HepG2 (cell line): ENCODE measurements around the gene PHTF2. TPM values are rescaled to one million over a fixed set of nuclear protein-coding genes. Genes with fewer than 3 reads are reported as not detected.

ENCODE experiments used
- ATAC-seq: fragments of 200-7000 bp; cut with Tn5 transposase; 3 replicates; pipeline ENCODE4 v1.9.1; 2020; ENCODE audit warnings: mild to moderate bottlenecking, moderate library complexity
- BruUV-seq: library from RNA; stranded (reverse); fragments of 400-500 nt; replicated peaks from 2 replicates; lab custom pipeline; 2021; lab: Mats Ljungman, UMichigan
- CTCF ChIA-PET: fragments of 300-600 bp; formaldehyde crosslinking; extraction: SDS; loops from one replicate; lab custom pipeline; 2021; ENCODE audit warnings: low total read pairs, inconsistent platforms, low intra/inter-chr PET ratio; lab: Yijun Ruan, JAX
- POLR2A ChIA-PET: fragments of 350-600 bp; sonication (Branson Sonifier 250); formaldehyde crosslinking; loops from one replicate; lab custom pipeline; 2020; ENCODE audit warnings: antibody characterized with exemption, inconsistent platforms; lab: Yijun Ruan, JAX
- DNase-seq: peaks from one replicate; pipeline ENCODE4 v3.0.0-alpha.2; 2015; ENCODE audit warnings: low spot score
- FAIRE-seq: peaks from 3 replicates; lab custom pipeline; 2011; peaks lifted over from hg19 to GRCh38; lab: Jason Lieb, UNC
- H2AFZ ChIP-seq: one replicate; pipeline ENCODE4 v1.6.1; 2011; ENCODE audit warnings: low read length, inconsistent platforms
- H3K27ac ChIP-seq: fragments of 300-600 bp; 3 replicates; pipeline ENCODE4 v1.8.0; 2011; ENCODE audit warnings: mixed run types, mild to moderate bottlenecking, mixed read lengths, low read length, inconsistent platforms; ENCODE audit not compliant: insufficient read depth; ENCODE audit errors: extremely low read length
- H3K27me3 ChIP-seq, 2 experiments: fragments of 200-600 bp in 1 of 2; 2 replicates in 1 of 2; 3 replicates in 1 of 2; pipeline versions ENCODE4 v1.6.0 to v1.8.0; 2011; ENCODE audit warnings: low read length in 2 of 2, mild to moderate bottlenecking in 2 of 2, moderate library complexity in 2 of 2, inconsistent platforms in 1 of 2; ENCODE audit not compliant: insufficient read depth in 2 of 2, control insufficient read depth in 1 of 2
- H3K36me3 ChIP-seq, 2 experiments: fragments of 200-600 bp in 1 of 2; replicated peaks in 1 of 2; 2 replicates in 1 of 2; 3 replicates in 1 of 2; pipeline versions ENCODE4 v1.5.1 to v1.8.0; 2011; ENCODE audit warnings: low read length in 2 of 2, inconsistent platforms in 1 of 2; ENCODE audit not compliant: insufficient read depth in 2 of 2, control insufficient read depth in 1 of 2
- H3K4me1 ChIP-seq: 2 replicates; pipeline ENCODE4 v1.5.1; 2012; ENCODE audit warnings: low read length, inconsistent platforms; ENCODE audit not compliant: insufficient read depth
- H3K4me2 ChIP-seq: 2 replicates; pipeline ENCODE4 v1.6.0; 2011; ENCODE audit warnings: low read depth, low read length, inconsistent platforms
- H3K4me3 ChIP-seq, 3 experiments: fragments of 200-600 bp in 1 of 3; sonication (generic), shearing (Covaris generic) in 1 of 3; replicated peaks in 1 of 3; 2 replicates each; pipeline ENCODE4 v1.5.1; 2011 to 2016; ENCODE audit warnings: low read length in 3 of 3, inconsistent platforms in 2 of 3, low read depth in 2 of 3, mild to moderate bottlenecking in 2 of 3, control low read depth in 1 of 3, mixed read lengths in 1 of 3; ENCODE audit not compliant: insufficient read depth in 1 of 3
- H3K79me2 ChIP-seq: one replicate; pipeline ENCODE4 v1.6.1; 2011; ENCODE audit warnings: low read length, inconsistent platforms; ENCODE audit not compliant: insufficient read depth
- H3K9ac ChIP-seq: 2 replicates; pipeline ENCODE4 v1.6.0; 2011; ENCODE audit warnings: mild to moderate bottlenecking, low read depth, low read length, inconsistent platforms; ENCODE audit not compliant: insufficient read depth
- H3K9me3 ChIP-seq: 2 replicates; pipeline ENCODE4 v1.5.1; 2012; ENCODE audit warnings: mild to moderate bottlenecking, low read length
- H4K20me1 ChIP-seq: 2 replicates; pipeline ENCODE4 v1.6.0; 2011; ENCODE audit warnings: inconsistent platforms, mild to moderate bottlenecking, low read length, moderate library complexity; ENCODE audit not compliant: insufficient read depth
- HNRNPK ChIP-seq: fragments of 200-400 bp; formaldehyde crosslinking; IDR thresholded peaks from 2 replicates; pipeline ENCODE4 v1.6.1; 2018; ENCODE audit warnings: low read length, low read depth, moderate library complexity, mild to moderate bottlenecking; ENCODE audit not compliant: poor library complexity, severe bottlenecking
- JARID2 ChIP-seq: sonication (generic); formaldehyde crosslinking; IDR thresholded peaks from 2 replicates; pipeline ENCODE4 v1.8.1; 2023; ENCODE audit warnings: missing genetic modification reagents, inconsistent platforms; ENCODE audit not compliant: insufficient replicate concordance
- NFATC3 ChIP-seq: sonication (generic); formaldehyde crosslinking; IDR thresholded peaks from 2 replicates; pipeline ENCODE4 v1.5.1; 2020; ENCODE audit warnings: mild to moderate bottlenecking, missing genetic modification reagents
- NKX3-1 ChIP-seq: sonication (generic); formaldehyde crosslinking; IDR thresholded peaks from 2 replicates; pipeline ENCODE4 v1.5.0; 2020; ENCODE audit warnings: missing genetic modification reagents
- RFX3 ChIP-seq: IDR thresholded peaks from 2 replicates; pipeline ENCODE4 v1.6.1; 2016; ENCODE audit warnings: missing biosample characterization, missing genetic modification reagents
- ZNF350 ChIP-seq: sonication (generic); formaldehyde crosslinking; IDR thresholded peaks from 2 replicates; pipeline ENCODE4 v1.4.0; 2020; ENCODE audit warnings: mild to moderate bottlenecking, low read depth, missing genetic modification reagents, borderline replicate concordance
- ZNF564 ChIP-seq: sonication (generic); formaldehyde crosslinking; IDR thresholded peaks from 2 replicates; pipeline ENCODE4 v1.8.1; 2023; ENCODE audit warnings: mild to moderate bottlenecking, missing genetic modification reagents
- WGBS: methylation state at CpG from one replicate; pipeline ENCODE4 v1.1.6; 2017; ENCODE audit warnings: low lambda C conversion rate; 5-methylcytosine and 5-hydroxymethylcytosine counted together
- in situ Hi-C: cut with HindIII; loops from 2 replicates; pipeline ENCODE4 v1.10.0; 2017; ENCODE audit warnings: low pct_unique_long_range_greater_than_20kb; ENCODE audit not compliant: extremely low pct_ligation_motif_present
- intact Hi-C: fragments of 100-400 bp; cut with micrococcal nuclease; formaldehyde crosslinking; loops from one replicate; pipeline ENCODE4 v1.10.0; 2022; ENCODE audit not compliant: unreplicated experiment
- polyA plus RNA-seq, 8 experiments: library from polyadenylated mRNA; depleted of rRNA in 3 of 8; stranded (reverse) in 7 of 8; unstranded in 1 of 8; fragments of >200 nt; fragmentation: Illumina TruSeq in 4 of 8; extraction: Trizol in 4 of 8; gene quantifications; 2 replicates each; pipeline versions ENCODE4 v1.2.1 to v1.2.3, GENCODE V29; 2011 to 2016; ENCODE audit warnings: low read depth in 4 of 8, missing spikeins in 1 of 8, mixed read lengths in 1 of 8; ENCODE audit not compliant: insufficient read depth in 1 of 8
- total RNA-seq, 5 experiments: library from RNA; depleted of rRNA; stranded (reverse); fragments of >200 nt; fragmentation: Illumina TruSeq; extraction: Trizol; gene quantifications; 2 replicates each; pipeline ENCODE4 v1.2.3, GENCODE V29; 2016; ENCODE audit warnings: low read depth in 1 of 5
- TF ChIP-seq, protein P1 (sequence below): sonication (generic); formaldehyde crosslinking; IDR thresholded peaks from 2 replicates; pipeline ENCODE4 v1.8.0; 2022; ENCODE audit warnings: low read depth, missing genetic modification reagents
- TF ChIP-seq, protein P2 (sequence below): sonication (generic); formaldehyde crosslinking; conservative IDR thresholded peaks from 2 replicates; pipeline ENCODE4 v1.5.0; 2020; ENCODE audit warnings: missing genetic modification reagents
- TF ChIP-seq, protein P3 (sequence below): sonication (generic); formaldehyde crosslinking; IDR thresholded peaks from 2 replicates; pipeline ENCODE4 v1.8.0; 2023; ENCODE audit warnings: mild to moderate bottlenecking, missing genetic modification reagents

PHTF2 gene
- total and polyA plus RNA-seq, 2 of the 13 experiments (the other 11 are each of a cell fraction or from before 2014, with no cell fraction given): 7.4 to 10.2 TPM

DNA sequence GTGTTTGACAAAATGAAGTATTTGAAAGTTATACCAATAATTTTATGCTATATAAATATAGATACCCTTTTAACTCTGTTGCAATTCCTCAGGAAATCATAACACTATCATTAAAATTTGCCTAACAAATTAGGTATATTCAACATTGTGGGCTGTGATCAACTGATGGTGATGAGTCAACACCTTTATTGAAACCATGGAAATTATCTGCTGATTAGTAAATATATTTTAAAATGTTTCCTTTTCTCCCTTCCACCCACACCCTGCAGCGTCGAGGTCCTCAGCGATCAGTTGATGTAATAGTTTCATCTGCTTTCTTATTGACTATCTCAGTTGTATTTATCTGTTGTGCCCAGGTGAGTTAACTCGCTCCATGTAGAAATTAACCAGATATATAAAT is 143.9 kb downstream of the PHTF2 start:
- Histone ChIP-seq H3K27me3 (no peaks in the 10 kb centered on the region), H3K9ac (no peak overlapping the region), H3K9me3 (no peaks in the 10 kb centered on the region), H2AFZ (no peak overlapping the region), H3K79me2 (no peaks in the 10 kb centered on the region), H3K27ac (no peak overlapping the region), H3K36me3 (no peaks in the 10 kb centered on the region), H3K4me2 (no peak overlapping the region), H3K4me3 (no peak overlapping the region), H3K4me1 (peaks cover 17% of the 10 kb centered on the region), H4K20me1 (no peaks in the 10 kb centered on the region)
- WGBS: 98% methylated on average over 4 of the region's 4 CpGs
- ATAC-seq: no peak
- CTCF ChIA-PET: no interaction called here
- intact Hi-C loops: loop anchor here (5.0 kb wide), 2 partner anchors 80 to 490 kb away; no protein-coding TSS in a partner anchor
- TF ChIP-seq RFX3 (CRISPR knock-in tag) (no peak), NFATC3 (CRISPR knock-in tag) (no peak), ZNF564 (CRISPR knock-in tag) (no peak), ZNF350 (no peak), JARID2 (CRISPR knock-in tag) (no peak), NKX3-1 (CRISPR knock-in tag) (no peak), HNRNPK (no peak)
- TF ChIP-seq, protein P1, sequence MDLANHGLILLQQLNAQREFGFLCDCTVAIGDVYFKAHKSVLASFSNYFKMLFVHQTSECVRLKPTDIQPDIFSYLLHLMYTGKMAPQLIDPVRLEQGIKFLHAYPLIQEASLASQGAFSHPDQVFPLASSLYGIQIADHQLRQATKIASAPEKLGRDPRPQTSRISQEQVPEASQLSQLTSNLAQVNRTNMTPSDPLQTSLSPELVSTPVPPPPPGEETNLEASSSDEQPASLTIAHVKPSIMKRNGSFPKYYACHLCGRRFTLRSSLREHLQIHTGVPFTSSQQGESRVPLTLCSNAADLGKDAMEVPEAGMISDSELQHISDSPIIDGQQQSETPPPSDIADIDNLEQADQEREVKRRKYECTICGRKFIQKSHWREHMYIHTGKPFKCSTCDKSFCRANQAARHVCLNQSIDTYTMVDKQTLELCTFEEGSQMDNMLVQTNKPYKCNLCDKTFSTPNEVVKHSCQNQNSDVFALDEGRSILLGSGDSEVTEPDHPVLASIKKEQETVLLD (CRISPR knock-in tag): no peak
- TF ChIP-seq, protein P2, sequence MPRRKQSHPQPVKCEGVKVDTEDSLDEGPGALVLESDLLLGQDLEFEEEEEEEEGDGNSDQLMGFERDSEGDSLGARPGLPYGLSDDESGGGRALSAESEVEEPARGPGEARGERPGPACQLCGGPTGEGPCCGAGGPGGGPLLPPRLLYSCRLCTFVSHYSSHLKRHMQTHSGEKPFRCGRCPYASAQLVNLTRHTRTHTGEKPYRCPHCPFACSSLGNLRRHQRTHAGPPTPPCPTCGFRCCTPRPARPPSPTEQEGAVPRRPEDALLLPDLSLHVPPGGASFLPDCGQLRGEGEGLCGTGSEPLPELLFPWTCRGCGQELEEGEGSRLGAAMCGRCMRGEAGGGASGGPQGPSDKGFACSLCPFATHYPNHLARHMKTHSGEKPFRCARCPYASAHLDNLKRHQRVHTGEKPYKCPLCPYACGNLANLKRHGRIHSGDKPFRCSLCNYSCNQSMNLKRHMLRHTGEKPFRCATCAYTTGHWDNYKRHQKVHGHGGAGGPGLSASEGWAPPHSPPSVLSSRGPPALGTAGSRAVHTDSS: no peak
- TF ChIP-seq, protein P3, sequence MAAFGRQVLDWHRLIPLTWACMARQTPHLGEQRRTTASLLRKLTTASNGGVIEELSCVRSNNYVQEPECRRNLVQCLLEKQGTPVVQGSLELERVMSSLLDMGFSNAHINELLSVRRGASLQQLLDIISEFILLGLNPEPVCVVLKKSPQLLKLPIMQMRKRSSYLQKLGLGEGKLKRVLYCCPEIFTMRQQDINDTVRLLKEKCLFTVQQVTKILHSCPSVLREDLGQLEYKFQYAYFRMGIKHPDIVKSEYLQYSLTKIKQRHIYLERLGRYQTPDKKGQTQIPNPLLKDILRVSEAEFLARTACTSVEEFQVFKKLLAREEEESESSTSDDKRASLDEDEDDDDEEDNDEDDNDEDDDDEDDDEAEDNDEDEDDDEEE (CRISPR knock-in tag): no peak
- no peak for FAIRE-seq
- POLR2A ChIA-PET: no interaction called here
- no peak for DNase-seq
- no TSS peak for BruUV-seq
- in situ Hi-C loops: no loop called here
